GM23248 (cell line): ENCODE results near the gene ZNF646. TPM values are rescaled to one million over a fixed set of nuclear protein-coding genes. Genes with fewer than 3 reads are reported as not detected.

Experiments
- DNase-seq: peaks from one replicate; pipeline ENCODE4 v3.0.0-alpha.2; 2015
- H2AFZ ChIP-seq: fragments of 200-600 bp; sonication (generic); 2 replicates; pipeline ENCODE4 v1.6.1; 2016; ENCODE audit warnings: antibody characterized with exemption
- H3F3A ChIP-seq: fragments of 200-600 bp; sonication (generic); 2 replicates; pipeline ENCODE4 v1.6.1; 2016; ENCODE audit warnings: mild to moderate bottlenecking, antibody characterized with exemption, mixed run types; ENCODE audit not compliant: insufficient read depth
- H3K27ac ChIP-seq: fragments of 200-600 bp; sonication (generic); 2 replicates; pipeline ENCODE4 v1.5.1; 2016; ENCODE audit warnings: mild to moderate bottlenecking
- H3K27me3 ChIP-seq: fragments of 200-600 bp; sonication (generic); replicated peaks from 2 replicates; pipeline ENCODE4 v1.6.1; 2016; ENCODE audit warnings: mild to moderate bottlenecking; ENCODE audit not compliant: insufficient read depth
- H3K36me3 ChIP-seq: fragments of 200-600 bp; sonication (generic); 2 replicates; pipeline ENCODE4 v1.6.1; 2016; ENCODE audit warnings: low read depth, mild to moderate bottlenecking
- H3K4me1 ChIP-seq: fragments of 200-600 bp; sonication (generic); 2 replicates; pipeline ENCODE4 v1.6.1; 2016; ENCODE audit warnings: mild to moderate bottlenecking; ENCODE audit not compliant: insufficient read depth
- H3K4me2 ChIP-seq: fragments of 200-600 bp; sonication (generic); one replicate; pipeline ENCODE4 v1.6.1; 2016; ENCODE audit warnings: mild to moderate bottlenecking; ENCODE audit not compliant: unreplicated experiment
- H3K4me3 ChIP-seq: fragments of 200-600 bp; sonication (generic); 2 replicates; pipeline ENCODE4 v1.5.1; 2016; ENCODE audit warnings: mild to moderate bottlenecking
- H3K79me2 ChIP-seq: fragments of 200-600 bp; sonication (generic); 2 replicates; pipeline ENCODE4 v1.6.1; 2016; ENCODE audit warnings: mild to moderate bottlenecking; ENCODE audit not compliant: insufficient read depth
- H3K9ac ChIP-seq: fragments of 200-600 bp; sonication (generic); 2 replicates; pipeline ENCODE4 v1.6.1; 2016; ENCODE audit warnings: mild to moderate bottlenecking
- H3K9me2 ChIP-seq: fragments of 200-600 bp; sonication (generic); 2 replicates; pipeline ENCODE4 v1.6.1; 2016; ENCODE audit warnings: mixed run types, mild to moderate bottlenecking, moderate library complexity; ENCODE audit not compliant: insufficient read depth
- H3K9me3 ChIP-seq: fragments of 200-600 bp; sonication (generic); one replicate; pipeline ENCODE4 v1.6.1; 2017; ENCODE audit warnings: low read depth
- H4K20me1 ChIP-seq: fragments of 200-600 bp; sonication (generic); 2 replicates; pipeline ENCODE4 v1.6.0; 2016; ENCODE audit not compliant: insufficient read depth
- EZH2 ChIP-seq: fragments of 200-600 bp; sonication (generic); IDR thresholded peaks from 2 replicates; pipeline ENCODE4 v1.6.1; 2018; ENCODE audit warnings: antibody characterized with exemption, mild to moderate bottlenecking; ENCODE audit not compliant: insufficient read depth, poor library complexity, severe bottlenecking
- EZH2phosphoT487 ChIP-seq: fragments of 200-600 bp; sonication (generic); IDR thresholded peaks from 2 replicates; pipeline ENCODE4 v1.6.1; 2018; ENCODE audit warnings: antibody characterized with exemption, moderate library complexity, mild to moderate bottlenecking, low read depth; ENCODE audit not compliant: insufficient read depth
- WGBS, 2 experiments: methylation state at CpG; one replicate each; pipeline ENCODE4 v1.1.6; 2015 to 2017; ENCODE audit warnings: low lambda C conversion rate in 2 of 2, low coverage in 1 of 2; ENCODE audit errors: missing lambda C conversion rate in 2 of 2; 5-methylcytosine and 5-hydroxymethylcytosine counted together
- in situ Hi-C: fragments of 300-500 bp; cut with MboI; formaldehyde crosslinking; loops from 2 replicates; pipeline ENCODE4 v1.15.0; 2020
- polyA plus RNA-seq: library from polyadenylated mRNA; unstranded; fragments of >200 nt; fragmentation: Nextera tagmentation; extraction: Ambion mirVana; gene quantifications from 2 replicates; pipeline ENCODE4 v1.2.1, GENCODE V29; 2016
- total RNA-seq: library from RNA; depleted of rRNA; stranded (reverse); fragments of >200 nt; shearing (Covaris generic); gene quantifications from 2 replicates; pipeline ENCODE4 v1.2.3, GENCODE V29; 2014

The ZNF646 gene
- total and polyA plus RNA-seq, 2 experiments from 2014 or later: 3.5 to 10.6 TPM

GRCh38 chr16:31082368-31083045 lies 8.3 kb downstream of the ZNF646 start:
- H3K9me3 ChIP-seq: no peaks in the 10 kb centered on the region
- TF ChIP-seq EZH2 (no peak), EZH2phosphoT487 (no peak)
- H4K20me1 ChIP-seq: no peaks in the 10 kb centered on the region
- no peak for DNase-seq
- H2AFZ ChIP-seq: no peak overlapping the region
- no peaks in the 10 kb centered on the region; the same call in 1 of the 2 replicates for H3K36me3 ChIP-seq
- no peaks in the 10 kb centered on the region for H3K9me2 ChIP-seq
- H3F3A ChIP-seq: no peaks in the 10 kb centered on the region
- in situ Hi-C loops: no loop called here
- H3K4me2 ChIP-seq: no peak overlapping the region
- H3K9ac ChIP-seq: no peak overlapping the region
- H3K4me1 ChIP-seq: no peaks in the 10 kb centered on the region
- no peak overlapping the region for H3K27ac ChIP-seq
- H3K27me3 ChIP-seq: no peaks in the 10 kb centered on the region
- peaks cover 54% of the 10 kb centered on the region for H3K79me2 ChIP-seq
- 78 to 79% methylated on average over 10 to 14 of the region's 14 CpGs for WGBS, 2 experiments
- no peak overlapping the region for H3K4me3 ChIP-seq

- no peak overlapping the region for H3K27ac ChIP-seq
- H3F3A ChIP-seq: no peaks in the 10 kb centered on the region
- WGBS, 2 experiments: 64 to 69% methylated on average over 9 of the region's 9 CpGs
- H3K9me3 ChIP-seq: no peaks in the 10 kb centered on the region
- no peaks in the 10 kb centered on the region for H4K20me1 ChIP-seq
- H3K9me2 ChIP-seq: no peaks in the 10 kb centered on the region
- TF ChIP-seq EZH2 (no peak), EZH2phosphoT487 (no peak)
- H3K27me3 ChIP-seq: no peaks in the 10 kb centered on the region
- no peak overlapping the region for H2AFZ ChIP-seq
- H3K79me2 ChIP-seq: peaks cover 54% of the 10 kb centered on the region
- no peak overlapping the region for H3K4me3 ChIP-seq
- no peaks in the 10 kb centered on the region for H3K4me1 ChIP-seq
- in situ Hi-C loops: no loop called here
- no peaks in the 10 kb centered on the region for H3K36me3 ChIP-seq
- no peak overlapping the region for H3K9ac ChIP-seq
- DNase-seq: no peak
- H3K4me2 ChIP-seq: no peak overlapping the region
Measured at GRCh38 chr16:31083081-31083480, 8.9 kb downstream of the ZNF646 start.

GRCh38 chr16:31083556-31083955 lies 9.3 kb downstream of the ZNF646 start:
- no peaks in the 10 kb centered on the region for H4K20me1 ChIP-seq
- H3F3A ChIP-seq: no peaks in the 10 kb centered on the region
- TF ChIP-seq EZH2 (no peak), EZH2phosphoT487 (no peak)
- H2AFZ ChIP-seq: no peak overlapping the region
- no peaks in the 10 kb centered on the region for H3K9me2 ChIP-seq
- no peak overlapping the region for H3K27ac ChIP-seq
- H3K79me2 ChIP-seq: peaks cover 54% of the 10 kb centered on the region
- no peak overlapping the region for H3K4me3 ChIP-seq
- no peaks in the 10 kb centered on the region for H3K36me3 ChIP-seq
- no peak overlapping the region for H3K9ac ChIP-seq
- no peaks in the 10 kb centered on the region for H3K4me1 ChIP-seq
- in situ Hi-C loops: no loop called here
- 59 to 61% methylated on average over 5 of the region's 5 CpGs for WGBS, 2 experiments
- H3K9me3 ChIP-seq: no peaks in the 10 kb centered on the region
- DNase-seq: no peak
- H3K4me2 ChIP-seq: no peak overlapping the region
- H3K27me3 ChIP-seq: no peaks in the 10 kb centered on the region

DNA sequence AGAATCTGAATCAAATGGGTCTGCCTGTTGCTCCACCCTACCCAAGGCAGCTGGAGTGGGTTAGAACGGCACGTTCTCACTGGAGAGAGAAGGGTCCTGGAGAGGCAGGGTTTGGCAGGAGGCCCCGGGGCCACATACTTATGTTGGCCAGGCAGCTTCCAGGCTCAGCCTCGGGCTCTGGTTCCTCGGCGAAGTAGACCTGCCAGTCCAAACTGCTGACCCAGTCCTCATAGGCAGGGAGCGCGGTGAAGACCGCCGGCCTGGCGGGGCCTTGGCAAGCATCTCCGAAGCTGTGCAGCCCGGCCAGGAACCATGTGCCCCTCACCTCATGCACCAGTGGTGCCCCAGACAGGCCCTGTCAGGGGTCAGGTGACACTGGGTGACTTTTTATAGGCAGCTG lies 9.8 kb downstream of the ZNF646 start:
- WGBS, 2 experiments: 85 to 88% methylated on average over 13 of the region's 13 CpGs
- no peaks in the 10 kb centered on the region for H3K36me3 ChIP-seq

More for the DNA sequence above, 9.8 kb downstream of the ZNF646 start:
- Histone ChIP-seq H3F3A (no peaks in the 10 kb centered on the region), H3K27me3 (no peaks in the 10 kb centered on the region), H3K9ac (no peak overlapping the region), H3K4me2 (no peak overlapping the region), H3K9me2 (no peaks in the 10 kb centered on the region), H3K79me2 (peaks cover 54% of the 10 kb centered on the region), H3K9me3 (no peaks in the 10 kb centered on the region), H3K27ac (no peak overlapping the region), H4K20me1 (no peaks in the 10 kb centered on the region), H2AFZ (no peak overlapping the region), H3K4me1 (no peaks in the 10 kb centered on the region), H3K4me3 (no peak overlapping the region)
- in situ Hi-C loops: no loop called here
- DNase-seq: no peak
- TF ChIP-seq EZH2phosphoT487 (no peak), EZH2 (no peak)
